Testis (tissue), 2 donors: ENCODE measurements around the gene CLEC2L.

ENCODE experiments used
- POLR2A ChIP-seq: fragments of 450-650 bp; IDR thresholded peaks from one replicate; pipeline ENCODE4 v1.6.1; 2017; ENCODE audit warnings: antibody characterized with exemption, mild to moderate bottlenecking, moderate library complexity
- TF ChIP-seq, protein P1 (sequence below), 3 experiments: fragments of 450-650 bp in 2 of 3; fragments of 200-600 bp in 1 of 3; sonication (generic) in 1 of 3; IDR thresholded peaks; one replicate each; pipeline ENCODE4 v1.5.1; 2016 to 2019; ENCODE audit warnings: antibody characterized with exemption in 3 of 3, mild to moderate bottlenecking in 2 of 3, moderate library complexity in 1 of 3

DNA sequence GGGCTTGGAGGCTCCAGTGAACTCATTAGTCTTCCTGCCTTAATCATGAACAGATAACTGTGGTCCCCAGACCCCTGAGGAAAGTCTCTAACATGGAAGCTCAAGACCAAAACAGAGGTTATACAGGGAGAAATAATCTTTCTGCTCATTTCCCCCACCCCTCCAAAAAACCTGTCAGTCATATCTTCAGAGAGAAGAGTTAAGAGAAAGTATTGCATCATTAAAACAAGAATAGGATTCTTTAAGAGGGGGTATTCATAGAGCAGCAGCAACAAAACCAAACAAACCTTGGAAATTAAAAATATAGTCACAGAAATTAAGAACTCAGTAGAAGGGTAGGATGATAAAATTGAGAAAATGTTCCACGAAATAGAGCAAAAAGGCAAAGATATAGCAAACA is 7.6 kb downstream of the CLEC2L start:
- TF ChIP-seq, protein P1, sequence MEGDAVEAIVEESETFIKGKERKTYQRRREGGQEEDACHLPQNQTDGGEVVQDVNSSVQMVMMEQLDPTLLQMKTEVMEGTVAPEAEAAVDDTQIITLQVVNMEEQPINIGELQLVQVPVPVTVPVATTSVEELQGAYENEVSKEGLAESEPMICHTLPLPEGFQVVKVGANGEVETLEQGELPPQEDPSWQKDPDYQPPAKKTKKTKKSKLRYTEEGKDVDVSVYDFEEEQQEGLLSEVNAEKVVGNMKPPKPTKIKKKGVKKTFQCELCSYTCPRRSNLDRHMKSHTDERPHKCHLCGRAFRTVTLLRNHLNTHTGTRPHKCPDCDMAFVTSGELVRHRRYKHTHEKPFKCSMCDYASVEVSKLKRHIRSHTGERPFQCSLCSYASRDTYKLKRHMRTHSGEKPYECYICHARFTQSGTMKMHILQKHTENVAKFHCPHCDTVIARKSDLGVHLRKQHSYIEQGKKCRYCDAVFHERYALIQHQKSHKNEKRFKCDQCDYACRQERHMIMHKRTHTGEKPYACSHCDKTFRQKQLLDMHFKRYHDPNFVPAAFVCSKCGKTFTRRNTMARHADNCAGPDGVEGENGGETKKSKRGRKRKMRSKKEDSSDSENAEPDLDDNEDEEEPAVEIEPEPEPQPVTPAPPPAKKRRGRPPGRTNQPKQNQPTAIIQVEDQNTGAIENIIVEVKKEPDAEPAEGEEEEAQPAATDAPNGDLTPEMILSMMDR (IDR thresholded peaks at IDR 0.05), result no peak
- no peak for TF ChIP-seq POLR2A
